Body of pancreas (tissue), 4 donors: ENCODE data around the gene PRSS3.
"Not testable (repeated sequence)": the region's sequence is repeated elsewhere in the genome, so short reads cannot be mapped to it uniquely, and the experiment has no call there.

Experiments
- POLR2A ChIP-seq, 3 donors: fragments of 450-650 bp; IDR thresholded peaks; one replicate each; pipeline ENCODE4 v1.6.1; 2016; ENCODE audit warnings: antibody characterized with exemption in 3 of 3, mild to moderate bottlenecking in 2 of 3
- TF ChIP-seq, protein P1 (sequence below), 7 experiments: fragments of 450-650 bp in 4 of 7; fragments of 200-600 bp in 3 of 7; sonication (generic) in 3 of 7; IDR thresholded peaks; one replicate each; pipeline ENCODE4 v1.5.1; 2016 to 2019; ENCODE audit warnings: antibody characterized with exemption in 7 of 7

DNA sequence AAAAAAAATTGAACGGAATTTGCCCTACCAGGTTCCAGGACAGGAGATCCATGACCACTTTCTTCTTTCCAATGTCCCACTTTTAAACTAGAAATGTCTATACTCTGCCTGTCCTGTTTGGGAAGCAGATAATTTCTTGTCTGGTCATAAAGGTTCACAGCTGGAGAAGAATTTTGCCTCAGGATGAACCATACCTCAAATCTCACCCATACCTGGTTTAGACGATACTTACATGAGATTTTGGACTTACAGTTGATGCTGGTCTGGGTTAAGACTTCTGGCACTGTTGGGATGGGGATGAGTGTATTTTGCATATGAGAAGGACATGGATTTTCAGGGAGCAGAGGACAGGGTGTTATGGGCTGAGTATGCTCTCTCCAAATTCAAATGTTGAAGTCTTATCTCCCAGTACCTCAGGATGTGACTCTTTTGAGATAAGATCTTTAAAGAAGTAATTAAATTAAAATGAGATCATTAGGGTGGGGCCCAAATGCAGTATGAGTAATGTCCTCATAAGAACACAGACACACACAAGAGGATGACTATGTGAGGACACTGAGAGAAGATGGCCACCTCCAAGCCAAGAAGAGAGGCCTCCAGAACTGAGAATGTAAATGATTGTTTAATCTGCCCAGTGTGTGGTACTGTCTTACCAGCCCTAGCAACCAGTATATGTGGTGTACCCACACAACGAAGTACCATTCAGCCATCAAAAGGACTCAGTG is 25.0 kb upstream of the PRSS3 start:
- TF ChIP-seq, protein P1, sequence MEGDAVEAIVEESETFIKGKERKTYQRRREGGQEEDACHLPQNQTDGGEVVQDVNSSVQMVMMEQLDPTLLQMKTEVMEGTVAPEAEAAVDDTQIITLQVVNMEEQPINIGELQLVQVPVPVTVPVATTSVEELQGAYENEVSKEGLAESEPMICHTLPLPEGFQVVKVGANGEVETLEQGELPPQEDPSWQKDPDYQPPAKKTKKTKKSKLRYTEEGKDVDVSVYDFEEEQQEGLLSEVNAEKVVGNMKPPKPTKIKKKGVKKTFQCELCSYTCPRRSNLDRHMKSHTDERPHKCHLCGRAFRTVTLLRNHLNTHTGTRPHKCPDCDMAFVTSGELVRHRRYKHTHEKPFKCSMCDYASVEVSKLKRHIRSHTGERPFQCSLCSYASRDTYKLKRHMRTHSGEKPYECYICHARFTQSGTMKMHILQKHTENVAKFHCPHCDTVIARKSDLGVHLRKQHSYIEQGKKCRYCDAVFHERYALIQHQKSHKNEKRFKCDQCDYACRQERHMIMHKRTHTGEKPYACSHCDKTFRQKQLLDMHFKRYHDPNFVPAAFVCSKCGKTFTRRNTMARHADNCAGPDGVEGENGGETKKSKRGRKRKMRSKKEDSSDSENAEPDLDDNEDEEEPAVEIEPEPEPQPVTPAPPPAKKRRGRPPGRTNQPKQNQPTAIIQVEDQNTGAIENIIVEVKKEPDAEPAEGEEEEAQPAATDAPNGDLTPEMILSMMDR (IDR thresholded peaks at IDR 0.05) = not testable (repeated sequence)
- not testable (repeated sequence) for TF ChIP-seq POLR2A (IDR thresholded peaks at IDR 0.05)
